Parathyroid adenoma (tissue), 2 donors: ENCODE measurements around the gene ELF5.
A peak's percentile ranks its signal among the peaks of the same experiment; 100 is the strongest.

Source experiments
- H2AFZ ChIP-seq: fragments of 300-600 bp; sonication (generic); one replicate; pipeline ENCODE4 v1.7.0; 2017; ENCODE audit warnings: antibody characterized with exemption, mild to moderate bottlenecking
- H3K27ac ChIP-seq: fragments of 300-600 bp; sonication (generic); one replicate; pipeline ENCODE4 v1.7.0; 2017
- H3K27me3 ChIP-seq: fragments of 300-600 bp; sonication (generic); one replicate; pipeline ENCODE4 v1.7.0; 2017; ENCODE audit warnings: low read length; ENCODE audit not compliant: control insufficient read depth, insufficient read depth
- H3K36me3 ChIP-seq: fragments of 300-600 bp; sonication (generic); one replicate; pipeline ENCODE4 v1.7.0; 2017; ENCODE audit warnings: low read length; ENCODE audit not compliant: control insufficient read depth, insufficient read depth
- H3K4me1 ChIP-seq: fragments of 300-600 bp; sonication (generic); one replicate; pipeline ENCODE4 v1.7.0; 2017; ENCODE audit warnings: control low read depth
- H3K4me2 ChIP-seq: fragments of 300-600 bp; sonication (generic); one replicate; pipeline ENCODE4 v1.7.0; 2017; ENCODE audit warnings: low read length
- H3K4me3 ChIP-seq: fragments of 300-600 bp; sonication (generic); one replicate; pipeline ENCODE4 v1.7.0; 2017; ENCODE audit warnings: low read depth, low read length
- H3K79me2 ChIP-seq: fragments of 300-600 bp; sonication (generic); one replicate; pipeline ENCODE4 v1.7.0; 2017; ENCODE audit warnings: control low read depth
- H3K9ac ChIP-seq: fragments of 300-600 bp; sonication (generic); one replicate; pipeline ENCODE4 v1.7.0; 2017; ENCODE audit warnings: mild to moderate bottlenecking
- H3K9me3 ChIP-seq: fragments of 300-600 bp; sonication (generic); one replicate; pipeline ENCODE4 v1.7.0; 2017; ENCODE audit warnings: low read length; ENCODE audit not compliant: control insufficient read depth
- TF ChIP-seq, protein P1 (sequence below): fragments of 300-600 bp; sonication (generic); IDR thresholded peaks from one replicate; pipeline ENCODE4 v1.7.0; 2017; ENCODE audit warnings: antibody characterized with exemption, mild to moderate bottlenecking
- donor health status: primary hyperparathyroidism.

Gene ELF5

DNA sequence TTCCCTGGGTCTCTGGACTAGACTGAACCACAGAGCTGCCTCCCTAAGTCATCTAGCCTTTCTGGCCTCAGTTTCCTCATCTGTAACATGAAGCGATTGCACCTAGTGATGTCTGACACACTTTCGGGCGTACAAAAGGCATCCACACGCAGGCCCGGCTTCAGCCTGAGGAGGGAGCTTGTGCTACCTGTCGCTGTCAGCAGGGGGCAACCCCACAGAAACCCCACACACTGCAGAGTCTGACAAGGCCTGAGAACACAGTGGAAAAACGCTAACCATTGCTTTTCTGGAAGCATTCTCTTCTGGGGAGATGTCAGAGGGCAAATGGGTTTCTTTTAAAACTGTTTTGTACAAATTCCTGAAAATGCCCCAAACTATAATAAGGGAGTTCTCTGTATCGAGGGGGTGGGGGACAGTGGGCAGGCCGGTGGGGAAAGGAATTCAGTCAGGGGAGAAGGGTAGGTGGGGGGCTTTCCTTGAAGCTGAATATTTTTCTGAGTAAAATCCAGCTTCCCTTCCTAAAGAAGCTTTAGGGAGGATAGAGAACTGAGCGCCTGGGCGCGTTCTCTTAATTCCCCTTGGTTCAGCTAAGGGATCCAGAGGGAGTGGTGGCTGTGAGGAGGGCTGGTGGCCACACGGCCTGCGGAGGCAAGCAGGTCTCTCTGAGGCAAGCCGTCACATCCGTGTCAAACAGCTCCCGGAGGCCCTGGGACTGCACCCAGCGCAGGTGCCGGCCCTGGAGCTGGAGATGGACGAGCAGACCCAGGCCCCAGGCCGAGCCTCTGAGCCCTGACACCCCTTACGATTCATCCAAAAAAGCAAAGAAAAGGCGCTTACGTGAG is 533 bp downstream of the ELF5 start:
- no peak overlapping the region for H2AFZ ChIP-seq
- no peak overlapping the region for H3K9ac ChIP-seq
- H3K79me2 ChIP-seq, result no peaks in the 10 kb centered on the region
- H3K4me2 ChIP-seq, result no peak overlapping the region
- no peaks in the 10 kb centered on the region for H3K27me3 ChIP-seq
- no peak overlapping the region for H3K27ac ChIP-seq
- H3K4me3 ChIP-seq, result no peak overlapping the region
- no peaks in the 10 kb centered on the region for H3K4me1 ChIP-seq
- H3K9me3 ChIP-seq, result no peaks in the 10 kb centered on the region
- no peaks in the 10 kb centered on the region for H3K36me3 ChIP-seq
- TF ChIP-seq, protein P1, sequence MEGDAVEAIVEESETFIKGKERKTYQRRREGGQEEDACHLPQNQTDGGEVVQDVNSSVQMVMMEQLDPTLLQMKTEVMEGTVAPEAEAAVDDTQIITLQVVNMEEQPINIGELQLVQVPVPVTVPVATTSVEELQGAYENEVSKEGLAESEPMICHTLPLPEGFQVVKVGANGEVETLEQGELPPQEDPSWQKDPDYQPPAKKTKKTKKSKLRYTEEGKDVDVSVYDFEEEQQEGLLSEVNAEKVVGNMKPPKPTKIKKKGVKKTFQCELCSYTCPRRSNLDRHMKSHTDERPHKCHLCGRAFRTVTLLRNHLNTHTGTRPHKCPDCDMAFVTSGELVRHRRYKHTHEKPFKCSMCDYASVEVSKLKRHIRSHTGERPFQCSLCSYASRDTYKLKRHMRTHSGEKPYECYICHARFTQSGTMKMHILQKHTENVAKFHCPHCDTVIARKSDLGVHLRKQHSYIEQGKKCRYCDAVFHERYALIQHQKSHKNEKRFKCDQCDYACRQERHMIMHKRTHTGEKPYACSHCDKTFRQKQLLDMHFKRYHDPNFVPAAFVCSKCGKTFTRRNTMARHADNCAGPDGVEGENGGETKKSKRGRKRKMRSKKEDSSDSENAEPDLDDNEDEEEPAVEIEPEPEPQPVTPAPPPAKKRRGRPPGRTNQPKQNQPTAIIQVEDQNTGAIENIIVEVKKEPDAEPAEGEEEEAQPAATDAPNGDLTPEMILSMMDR, result peak; percentile 39

DNA sequence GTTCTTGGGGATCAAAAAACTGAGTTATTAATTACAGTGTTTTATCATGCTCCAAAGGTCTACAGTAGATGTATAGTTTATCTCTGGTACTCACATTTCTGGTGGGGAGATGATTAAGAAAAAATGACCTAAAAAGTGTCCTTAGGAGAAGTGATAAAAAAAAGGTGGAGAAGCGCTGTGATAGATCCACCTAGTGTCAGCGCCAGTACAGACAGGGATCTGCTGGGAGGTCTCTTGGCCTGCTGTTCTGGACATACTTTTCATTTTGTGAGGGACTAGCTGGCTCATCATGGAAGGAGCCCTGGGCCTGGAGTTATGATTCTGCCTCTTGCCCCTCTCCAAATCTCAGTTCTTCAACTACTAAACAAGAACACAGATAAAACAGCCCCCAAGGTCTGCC is 2.9 kb downstream of the ELF5 start:
- no peaks in the 10 kb centered on the region for H3K36me3 ChIP-seq
- no peak overlapping the region for H3K4me3 ChIP-seq
- H3K79me2 ChIP-seq, result no peaks in the 10 kb centered on the region
- H3K9ac ChIP-seq, result no peak overlapping the region
- H3K27me3 ChIP-seq, result no peaks in the 10 kb centered on the region
- no peak overlapping the region for H3K4me2 ChIP-seq
- TF ChIP-seq, protein P1, result no peak
- no peak overlapping the region for H2AFZ ChIP-seq
- H3K4me1 ChIP-seq, result no peaks in the 10 kb centered on the region
- no peaks in the 10 kb centered on the region for H3K9me3 ChIP-seq
- no peak overlapping the region for H3K27ac ChIP-seq

- Histone ChIP-seq H3K27ac (no peak overlapping the region), H3K27me3 (no peaks in the 10 kb centered on the region), H3K36me3 (no peaks in the 10 kb centered on the region), H3K4me1 (no peaks in the 10 kb centered on the region), H3K79me2 (no peaks in the 10 kb centered on the region), H3K9me3 (no peaks in the 10 kb centered on the region), H2AFZ (no peak overlapping the region), H3K4me3 (no peak overlapping the region), H3K4me2 (no peak overlapping the region), H3K9ac (no peak overlapping the region)
- TF ChIP-seq, protein P1, result no peak
Observed at GRCh38 chr11:34510218-34510617, 3.4 kb downstream of the ELF5 start.

GRCh38 chr11:34509336-34509876 is 4.2 kb downstream of the ELF5 start:
- no peak overlapping the region for H3K4me3 ChIP-seq
- H2AFZ ChIP-seq, result no peak overlapping the region
- H3K79me2 ChIP-seq, result no peaks in the 10 kb centered on the region
- no peaks in the 10 kb centered on the region for H3K4me1 ChIP-seq
- H3K9me3 ChIP-seq, result no peaks in the 10 kb centered on the region
- H3K36me3 ChIP-seq, result no peaks in the 10 kb centered on the region
- H3K4me2 ChIP-seq, result no peak overlapping the region
- H3K9ac ChIP-seq, result no peak overlapping the region
- TF ChIP-seq, protein P1, result no peak
- H3K27me3 ChIP-seq, result no peaks in the 10 kb centered on the region
- no peak overlapping the region for H3K27ac ChIP-seq
